GM19193 (cell line): ENCODE results near the gene MPHOSPH9.

Experiments used
- POLR2A ChIP-seq: IDR thresholded peaks from 4 replicates; pipeline ENCODE4 v1.6.1; 2011; ENCODE audit not compliant: insufficient read depth, insufficient read length; ENCODE audit errors: extremely low read depth

Gene MPHOSPH9, protein sequence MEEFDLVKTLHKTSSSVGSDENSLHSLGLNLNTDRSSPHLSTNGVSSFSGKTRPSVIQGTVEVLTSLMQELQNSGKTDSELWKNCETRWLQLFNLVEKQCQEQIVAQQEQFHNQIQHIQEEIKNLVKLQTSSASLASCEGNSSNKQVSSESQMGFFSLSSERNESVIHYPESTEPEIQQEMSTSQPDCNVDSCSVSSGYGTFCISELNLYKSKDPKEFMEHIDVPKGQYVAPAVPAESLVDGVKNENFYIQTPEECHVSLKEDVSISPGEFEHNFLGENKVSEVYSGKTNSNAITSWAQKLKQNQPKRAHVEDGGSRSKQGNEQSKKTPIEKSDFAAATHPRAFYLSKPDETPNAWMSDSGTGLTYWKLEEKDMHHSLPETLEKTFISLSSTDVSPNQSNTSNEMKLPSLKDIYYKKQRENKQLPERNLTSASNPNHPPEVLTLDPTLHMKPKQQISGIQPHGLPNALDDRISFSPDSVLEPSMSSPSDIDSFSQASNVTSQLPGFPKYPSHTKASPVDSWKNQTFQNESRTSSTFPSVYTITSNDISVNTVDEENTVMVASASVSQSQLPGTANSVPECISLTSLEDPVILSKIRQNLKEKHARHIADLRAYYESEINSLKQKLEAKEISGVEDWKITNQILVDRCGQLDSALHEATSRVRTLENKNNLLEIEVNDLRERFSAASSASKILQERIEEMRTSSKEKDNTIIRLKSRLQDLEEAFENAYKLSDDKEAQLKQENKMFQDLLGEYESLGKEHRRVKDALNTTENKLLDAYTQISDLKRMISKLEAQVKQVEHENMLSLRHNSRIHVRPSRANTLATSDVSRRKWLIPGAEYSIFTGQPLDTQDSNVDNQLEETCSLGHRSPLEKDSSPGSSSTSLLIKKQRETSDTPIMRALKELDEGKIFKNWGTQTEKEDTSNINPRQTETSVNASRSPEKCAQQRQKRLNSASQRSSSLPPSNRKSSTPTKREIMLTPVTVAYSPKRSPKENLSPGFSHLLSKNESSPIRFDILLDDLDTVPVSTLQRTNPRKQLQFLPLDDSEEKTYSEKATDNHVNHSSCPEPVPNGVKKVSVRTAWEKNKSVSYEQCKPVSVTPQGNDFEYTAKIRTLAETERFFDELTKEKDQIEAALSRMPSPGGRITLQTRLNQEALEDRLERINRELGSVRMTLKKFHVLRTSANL

DNA sequence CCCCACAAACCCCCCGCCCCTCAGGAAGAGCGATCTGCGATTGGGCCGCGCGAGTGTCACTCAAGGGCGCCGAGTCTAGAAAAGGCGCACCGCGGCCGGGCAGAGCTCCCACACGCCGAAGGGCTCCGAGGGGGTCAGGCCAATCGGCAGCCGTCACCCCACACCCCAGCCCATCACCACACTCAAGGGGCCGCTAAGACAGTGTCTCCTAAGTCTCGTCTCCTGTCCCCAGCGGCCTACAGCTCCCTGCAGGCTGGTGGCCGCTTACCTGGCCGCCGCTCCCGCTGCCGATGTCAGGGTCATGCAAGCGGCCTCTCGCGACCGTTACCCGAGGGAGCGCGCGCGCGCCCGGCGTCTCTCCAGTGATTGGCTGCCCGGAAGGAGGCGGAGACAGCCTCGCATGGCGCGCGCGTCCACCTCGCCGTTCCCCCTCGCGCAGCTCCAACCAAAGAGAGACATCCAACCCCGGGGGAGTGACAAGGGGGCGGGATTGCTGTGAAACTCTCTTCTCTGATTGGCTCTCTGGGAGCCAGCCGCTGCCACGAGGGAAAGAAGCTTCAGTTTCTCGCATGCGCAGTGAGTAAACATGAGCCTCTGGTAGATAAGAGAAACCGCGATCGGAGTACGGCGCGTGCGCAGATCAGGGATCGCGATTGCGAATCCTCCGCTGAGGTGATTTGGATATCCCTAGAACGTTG, at the start of gene MPHOSPH9, which contains the start of gene MTRFR:
Gene MPHOSPH9, minus strand, starts transcription at position 335 of the 698 bp plus-strand sequence. CDS start 2,777 bp downstream, outside the sequence.
Gene MTRFR, plus strand, starts transcription at position 630 of the 698 bp plus-strand sequence. CDS start 20,239 bp downstream, outside the sequence.
- TF ChIP-seq POLR2A, result peak; percentile 100

- no peak for TF ChIP-seq POLR2A
Observed at GRCh38 chr12:123282111-123282510, 49.2 kb upstream of the MPHOSPH9 start.

GRCh38 chr12:123280971-123281370, 48.0 kb upstream of the MPHOSPH9 start:
- no peak for TF ChIP-seq POLR2A

GRCh38 chr12:123278101-123278627, 45.2 kb upstream of the MPHOSPH9 start:
- TF ChIP-seq POLR2A, result no peak

DNA sequence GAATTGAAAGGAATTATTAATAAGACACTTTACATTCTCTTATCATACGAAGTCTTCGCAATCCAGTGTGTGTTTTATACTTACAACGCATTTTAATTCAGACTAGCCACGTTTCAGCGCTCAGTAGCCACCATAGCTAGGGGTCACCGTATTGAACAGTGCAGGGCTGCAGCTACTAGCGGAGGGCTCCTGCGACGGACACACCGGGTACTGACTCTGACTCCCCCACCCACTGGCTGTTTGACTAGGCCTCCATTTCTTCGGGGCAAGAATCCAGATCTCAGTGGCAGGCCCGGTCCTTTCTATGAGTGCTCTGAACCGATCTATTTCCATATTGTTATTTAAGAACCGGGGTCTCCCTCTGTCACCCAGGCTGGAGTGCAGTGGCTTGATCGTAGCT, 40.2 kb upstream of the MPHOSPH9 start:
- TF ChIP-seq POLR2A, result no peak

DNA sequence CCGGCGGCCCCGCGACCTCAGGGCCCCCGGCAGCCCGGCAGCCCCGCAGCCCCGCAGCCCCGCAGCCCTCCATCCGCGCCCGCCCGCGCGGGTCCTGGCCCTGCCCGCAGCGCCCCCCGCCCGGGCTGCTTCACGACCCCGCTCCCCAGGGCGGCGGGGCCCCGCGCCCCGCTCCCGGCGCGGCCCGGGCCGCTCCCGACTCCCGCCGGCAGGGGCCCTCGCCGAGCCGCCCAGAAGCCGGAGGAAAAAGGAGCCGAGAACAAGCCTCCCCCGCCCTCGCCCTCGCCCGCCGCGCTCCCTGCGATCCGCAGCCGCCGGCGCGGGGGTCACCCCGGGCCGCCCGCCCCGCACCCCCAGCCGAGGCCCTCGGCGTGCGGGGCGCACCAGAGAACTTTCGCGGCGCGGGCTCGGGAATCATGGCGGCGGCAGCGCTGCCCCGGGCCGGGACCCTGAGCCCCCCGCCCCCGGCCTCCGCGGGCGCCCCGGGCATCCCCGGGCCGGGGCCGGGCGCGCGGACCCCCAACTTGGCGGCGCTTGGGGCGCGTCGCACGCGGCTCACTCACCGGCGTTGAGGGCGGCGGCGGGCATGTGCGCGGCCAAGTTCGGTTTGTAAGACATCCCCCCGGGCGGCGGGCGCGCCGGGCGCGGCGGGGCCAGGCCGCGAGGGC, 38.2 kb upstream of the MPHOSPH9 start:
- TF ChIP-seq POLR2A, result no peak

DNA sequence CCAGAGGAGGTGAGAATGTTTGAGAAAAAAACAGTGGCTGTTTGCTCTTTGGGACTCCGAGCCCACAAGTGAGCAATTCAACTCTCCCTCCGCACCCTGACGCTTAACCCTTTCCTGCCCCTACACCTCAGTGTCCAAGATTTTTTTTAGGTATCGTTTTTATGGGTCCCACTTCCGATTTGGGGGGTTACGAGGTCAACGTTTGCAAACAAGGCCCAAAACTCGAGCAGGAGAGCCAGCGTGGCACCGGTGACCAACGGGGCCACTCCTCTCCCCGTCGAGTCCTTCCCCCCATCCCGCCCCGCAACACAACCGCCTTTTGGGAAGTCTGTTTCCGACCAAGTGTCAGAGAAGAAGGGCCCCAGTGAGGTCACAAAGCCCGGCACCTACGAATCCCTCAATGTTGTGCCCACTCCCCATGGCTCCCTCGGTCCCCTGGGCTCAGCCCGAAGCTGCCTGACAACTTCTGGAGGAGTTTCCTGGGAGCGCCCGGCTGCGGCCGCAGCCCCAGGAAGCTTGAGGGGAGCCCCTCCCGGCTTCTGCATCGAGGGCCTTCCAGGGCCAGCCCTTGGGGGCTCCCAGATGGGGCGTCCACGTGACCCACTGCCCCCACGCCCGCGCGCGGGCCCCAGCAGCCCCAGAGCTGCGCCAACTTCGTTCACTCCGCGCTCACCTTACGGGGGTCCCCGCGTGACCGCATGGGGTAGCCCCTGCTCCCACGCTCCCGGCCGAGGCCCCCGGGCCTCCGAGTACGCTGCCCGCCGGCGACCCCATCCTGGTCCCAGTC, 37.5 kb upstream of the MPHOSPH9 start:
- no peak for TF ChIP-seq POLR2A

DNA sequence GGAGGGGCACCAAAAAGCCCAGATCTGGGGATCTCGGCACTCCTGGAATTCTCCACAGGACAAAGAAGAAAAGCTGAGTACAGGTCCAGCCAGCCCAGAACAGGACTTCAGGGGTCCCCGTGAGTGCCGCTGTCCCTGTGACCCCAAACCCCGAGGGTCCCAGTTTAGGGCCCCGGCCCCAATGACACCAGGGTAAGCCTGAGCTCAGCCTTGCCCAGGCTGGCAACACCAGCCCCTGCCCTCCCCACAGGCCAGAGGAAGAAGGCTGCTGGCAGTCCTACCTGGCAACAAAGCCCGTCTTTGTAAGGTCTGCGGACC, 36.9 kb upstream of the MPHOSPH9 start:
- no peak for TF ChIP-seq POLR2A

GRCh38 chr12:123269395-123269892, 36.5 kb upstream of the MPHOSPH9 start:
- no peak for TF ChIP-seq POLR2A

DNA sequence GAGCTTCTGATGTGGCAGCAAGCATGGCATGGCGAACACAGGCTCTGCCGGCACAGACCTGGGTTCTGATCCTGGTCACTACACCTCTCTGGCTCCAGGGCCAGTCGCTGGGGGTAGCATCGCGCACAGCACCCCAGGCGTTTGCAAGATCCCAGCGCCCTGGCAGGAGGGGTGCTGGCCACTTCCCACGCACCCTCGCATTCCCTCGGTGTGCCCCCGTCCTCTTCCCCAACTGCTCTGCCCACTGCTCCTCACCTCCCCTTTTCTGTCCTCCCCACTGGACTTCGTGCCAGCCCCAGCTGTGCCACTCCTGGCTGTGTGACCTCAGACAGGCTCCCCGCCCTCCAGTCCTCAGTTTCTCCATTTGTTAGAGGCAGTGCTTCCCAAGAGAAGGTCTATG, 35.9 kb upstream of the MPHOSPH9 start:
- no peak for TF ChIP-seq POLR2A

- TF ChIP-seq POLR2A, result no peak
Observed at GRCh38 chr12:123267991-123268843, 35.3 kb upstream of the MPHOSPH9 start.
